ENCODE measurements around the gene CDK9.

Gene CDK9

GRCh38 chr9:127761491-127761956, 24.3 kb upstream of the CDK9 start:
- DNase-seq (ENCODE audit: low spot score): no peak

GRCh38 chr9:127762111-127762676, 23.6 kb upstream of the CDK9 start:
- no peak for DNase-seq (ENCODE audit: low spot score)

- DNase-seq (ENCODE audit: low spot score): no peak
Measured at GRCh38 chr9:127763918-127764384, 21.9 kb upstream of the CDK9 start.

- no peak for DNase-seq (ENCODE audit: low spot score)
Measured at GRCh38 chr9:127765418-127765817, 20.4 kb upstream of the CDK9 start.

GRCh38 chr9:127767410-127767809, 18.4 kb upstream of the CDK9 start:
- no peak for DNase-seq (ENCODE audit: low spot score)

GRCh38 chr9:127767909-127768331, 17.9 kb upstream of the CDK9 start:
- no peak for DNase-seq (ENCODE audit: low spot score)

GRCh38 chr9:127768698-127769097, 17.1 kb upstream of the CDK9 start:
- no peak for DNase-seq (ENCODE audit: low spot score)

GRCh38 chr9:127769101-127769500, 16.7 kb upstream of the CDK9 start:
- DNase-seq (ENCODE audit: low spot score): no peak

- no peak for DNase-seq (ENCODE audit: low spot score)
Measured at GRCh38 chr9:127769929-127770582, 15.8 kb upstream of the CDK9 start.

GRCh38 chr9:127770583-127770904, 15.3 kb upstream of the CDK9 start:
- DNase-seq (ENCODE audit: low spot score): no peak

GRCh38 chr9:127770905-127771569, 14.8 kb upstream of the CDK9 start:
- DNase-seq (ENCODE audit: low spot score): peak; percentile 97

GRCh38 chr9:127771570-127772189, 14.2 kb upstream of the CDK9 start:
- DNase-seq (ENCODE audit: low spot score): no peak

- DNase-seq (ENCODE audit: low spot score): no peak
Measured at GRCh38 chr9:127772603-127773002, 13.2 kb upstream of the CDK9 start.

- DNase-seq (ENCODE audit: low spot score): no peak
Measured at GRCh38 chr9:127773272-127773671, 12.6 kb upstream of the CDK9 start.

GRCh38 chr9:127773981-127774380, 11.9 kb upstream of the CDK9 start:
- no peak for DNase-seq (ENCODE audit: low spot score)

GRCh38 chr9:127776195-127776923, 9.5 kb upstream of the CDK9 start:
- no peak for DNase-seq (ENCODE audit: low spot score)

- no peak for DNase-seq (ENCODE audit: low spot score)
Measured at GRCh38 chr9:127776924-127777289, 8.9 kb upstream of the CDK9 start.

GRCh38 chr9:127777368-127777980, 8.4 kb upstream of the CDK9 start:
- no peak for DNase-seq (ENCODE audit: low spot score)

GRCh38 chr9:127778280-127779135, 7.3 kb upstream of the CDK9 start, which contains the start of gene SH2D3C:
TSS of gene SH2D3C (minus strand) at chr9:127778666. CDS start at chr9:127778627, 39 bp downstream.
- no peak for DNase-seq (ENCODE audit: low spot score)

GRCh38 chr9:127779136-127779981, 6.5 kb upstream of the CDK9 start:
- no peak for DNase-seq (ENCODE audit: low spot score)
